SK-N-MC (cell line): ENCODE data around the gene DSTN.

Source experiments
- EZH2 ChIP-seq: fragments of 200-600 bp; sonication (generic); IDR thresholded peaks from one replicate; pipeline ENCODE4 v1.6.1; 2017; ENCODE audit warnings: antibody characterized with exemption
- POLR2AphosphoS5 ChIP-seq: IDR thresholded peaks from 2 replicates; pipeline ENCODE4 v1.6.1; 2012; ENCODE audit warnings: mild to moderate bottlenecking, low read depth, low read length, borderline replicate concordance

GRCh38 chr20:17586250-17586649, 16.4 kb downstream of the DSTN start:
- TF ChIP-seq POLR2AphosphoS5 (no peak), EZH2 (no peak)
